ENCODE data around the gene RNF44. TPM values are rescaled to one million over a fixed set of nuclear protein-coding genes. Genes with fewer than 3 reads are reported as not detected.

The RNF44 gene
- 35.5 TPM for polyA plus RNA-seq (ENCODE audit: insufficient read length)

DNA sequence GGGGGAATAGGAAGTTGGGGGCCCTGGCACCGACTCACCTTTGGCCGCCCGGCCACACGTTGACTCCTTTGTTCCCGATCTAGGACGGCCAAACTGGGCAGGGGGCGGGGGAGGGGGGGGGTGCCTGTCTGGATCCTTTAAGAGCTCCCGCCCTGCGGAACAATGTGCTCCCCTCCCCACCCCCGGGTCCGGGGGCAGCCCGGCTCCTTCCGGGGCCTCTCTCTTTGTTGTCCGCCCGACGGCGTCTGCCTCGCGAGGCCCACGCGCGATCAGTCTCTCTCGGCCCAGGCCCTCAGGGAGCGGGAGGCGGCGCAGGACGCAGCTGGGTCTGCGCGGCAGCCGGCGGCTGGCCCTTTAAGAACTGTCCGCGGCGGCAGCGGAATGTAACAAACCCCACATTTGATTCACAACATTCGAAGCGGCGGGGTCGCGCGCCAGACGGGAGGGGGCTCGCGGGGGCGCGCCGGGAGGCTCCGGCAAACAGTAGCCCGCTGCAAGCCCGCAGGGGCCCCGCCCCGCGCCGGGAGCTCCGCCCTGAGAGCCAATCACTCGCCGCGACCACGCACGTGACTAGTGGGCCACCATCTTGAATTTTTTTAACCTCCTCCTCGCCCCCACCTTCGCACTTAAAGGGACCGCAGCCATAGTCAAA lies at the start of gene RNF44:
RNF44 (minus strand) TSS at position 501 of the 652 bp plus-strand sequence. CDS start 4,930 bp downstream, outside the sequence.
- DNase-seq: peak; percentile 98

DNA sequence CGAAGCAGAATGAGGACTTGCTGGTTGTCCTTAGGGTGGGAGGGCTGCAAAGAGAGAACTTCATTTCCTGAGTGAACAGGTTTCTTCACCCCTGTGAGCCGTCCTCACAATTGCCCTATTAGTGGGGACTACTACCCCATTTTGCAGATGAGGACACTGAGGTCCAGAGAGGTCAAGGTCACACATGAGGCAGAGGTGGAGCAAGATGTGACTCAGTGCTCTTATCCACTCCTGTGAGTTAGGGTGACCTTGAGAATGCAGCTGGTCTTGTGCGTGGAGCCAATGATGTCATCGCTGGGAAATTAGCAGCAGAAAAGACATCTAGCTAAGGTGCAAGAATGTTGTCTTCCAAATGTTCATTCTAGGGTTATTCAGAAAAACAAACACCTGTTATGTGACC lies 45.9 kb upstream of the RNF44 start:
- DNase-seq: no peak

DNA sequence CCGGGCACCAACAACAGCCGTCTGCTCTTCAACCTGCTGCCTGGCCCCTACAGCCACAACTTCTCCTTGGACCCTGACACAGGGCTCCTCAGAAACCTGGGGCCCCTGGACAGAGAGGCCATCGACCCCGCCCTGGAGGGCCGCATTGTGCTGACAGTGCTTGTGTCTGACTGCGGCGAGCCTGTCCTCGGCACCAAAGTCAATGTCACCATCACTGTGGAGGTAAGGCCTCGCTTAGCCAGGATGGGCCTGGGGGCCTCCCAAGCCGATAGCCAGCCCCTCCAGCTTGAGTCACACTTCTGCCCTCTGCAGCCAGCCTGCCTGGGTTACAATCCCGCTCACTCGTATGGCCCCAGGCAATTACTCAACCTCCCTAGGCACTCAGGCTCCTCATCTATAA lies 44.2 kb upstream of the RNF44 start:
- no peak for DNase-seq

DNA sequence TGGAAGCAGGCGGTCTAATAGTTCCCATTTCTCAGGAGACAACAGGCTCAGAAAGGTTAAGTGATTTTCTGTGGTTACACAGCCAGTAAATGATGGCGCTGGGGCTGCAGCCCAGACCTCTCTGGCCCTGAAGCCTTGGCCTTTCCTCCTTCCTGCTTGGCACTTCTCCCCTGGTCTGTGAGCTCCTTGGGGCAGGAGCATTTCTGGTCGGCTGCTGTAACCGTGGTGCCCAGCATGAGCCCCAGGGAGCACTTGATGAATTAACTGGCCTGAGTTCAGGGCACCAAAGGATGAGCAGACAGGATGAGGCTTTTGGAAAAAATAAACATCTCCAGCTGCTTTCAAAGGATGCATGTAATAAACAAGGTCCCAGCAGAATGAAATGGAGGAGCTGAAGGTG lies 42.1 kb upstream of the RNF44 start:
- no peak for DNase-seq

DNA sequence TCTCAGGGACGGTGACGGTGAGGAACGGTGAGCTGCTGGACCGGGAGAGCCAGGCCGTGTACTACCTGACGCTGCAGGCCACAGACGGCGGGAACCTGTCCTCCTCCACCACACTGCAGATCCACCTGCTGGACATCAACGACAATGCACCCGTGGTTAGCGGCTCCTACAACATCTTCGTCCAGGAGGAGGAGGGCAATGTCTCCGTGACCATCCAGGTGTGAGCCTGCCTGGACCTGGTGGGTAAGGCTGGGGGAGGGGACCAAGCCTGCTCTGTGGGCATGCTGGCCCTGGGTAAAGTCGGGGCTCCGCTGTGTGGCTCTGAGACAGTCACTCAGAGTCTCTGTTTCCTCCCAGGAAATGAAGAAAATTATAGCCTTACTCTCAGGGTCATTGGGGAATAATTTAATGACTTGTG lies 41.2 kb upstream of the RNF44 start:
- peak; percentile 20 for DNase-seq

DNA sequence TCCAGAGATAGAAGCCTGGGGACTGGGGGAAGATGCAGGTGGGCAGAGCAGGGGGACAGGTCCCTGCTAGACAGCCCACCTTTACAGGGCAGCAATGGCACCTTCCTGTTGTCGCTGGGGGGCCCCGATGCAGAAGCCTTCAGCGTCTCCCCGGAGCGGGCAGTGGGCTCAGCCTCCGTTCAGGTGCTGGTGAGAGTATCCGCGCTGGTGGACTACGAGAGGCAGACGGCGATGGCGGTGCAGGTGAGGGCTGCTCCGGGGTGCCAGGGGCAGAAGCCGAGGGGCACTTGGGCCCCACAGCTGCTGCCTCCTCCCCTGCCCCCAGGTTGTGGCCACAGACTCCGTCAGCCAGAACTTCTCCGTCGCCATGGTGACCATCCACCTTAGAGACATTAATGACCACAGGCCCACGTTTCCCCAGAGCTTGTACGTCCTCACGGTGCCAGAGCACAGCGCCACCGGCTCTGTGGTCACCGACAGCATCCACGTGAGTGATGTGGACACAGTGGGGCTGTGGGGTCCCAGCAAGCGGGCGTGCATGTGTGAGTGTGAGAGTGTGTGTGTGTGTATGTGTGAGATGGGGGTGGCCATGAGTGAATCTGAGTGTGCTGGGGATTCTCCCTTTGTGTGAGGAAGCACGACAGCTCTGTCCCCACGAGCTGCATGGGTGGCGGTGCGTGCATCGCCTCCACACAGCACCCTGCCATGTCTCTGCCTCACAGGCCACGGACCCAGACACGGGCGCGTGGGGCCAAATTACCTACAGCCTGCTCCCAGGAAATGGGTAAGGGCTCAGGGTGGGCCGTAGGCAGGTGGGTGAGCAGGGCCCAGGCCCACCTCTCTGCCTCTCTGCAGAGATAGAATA lies 40.3 kb upstream of the RNF44 start:
- DNase-seq: no peak

DNA sequence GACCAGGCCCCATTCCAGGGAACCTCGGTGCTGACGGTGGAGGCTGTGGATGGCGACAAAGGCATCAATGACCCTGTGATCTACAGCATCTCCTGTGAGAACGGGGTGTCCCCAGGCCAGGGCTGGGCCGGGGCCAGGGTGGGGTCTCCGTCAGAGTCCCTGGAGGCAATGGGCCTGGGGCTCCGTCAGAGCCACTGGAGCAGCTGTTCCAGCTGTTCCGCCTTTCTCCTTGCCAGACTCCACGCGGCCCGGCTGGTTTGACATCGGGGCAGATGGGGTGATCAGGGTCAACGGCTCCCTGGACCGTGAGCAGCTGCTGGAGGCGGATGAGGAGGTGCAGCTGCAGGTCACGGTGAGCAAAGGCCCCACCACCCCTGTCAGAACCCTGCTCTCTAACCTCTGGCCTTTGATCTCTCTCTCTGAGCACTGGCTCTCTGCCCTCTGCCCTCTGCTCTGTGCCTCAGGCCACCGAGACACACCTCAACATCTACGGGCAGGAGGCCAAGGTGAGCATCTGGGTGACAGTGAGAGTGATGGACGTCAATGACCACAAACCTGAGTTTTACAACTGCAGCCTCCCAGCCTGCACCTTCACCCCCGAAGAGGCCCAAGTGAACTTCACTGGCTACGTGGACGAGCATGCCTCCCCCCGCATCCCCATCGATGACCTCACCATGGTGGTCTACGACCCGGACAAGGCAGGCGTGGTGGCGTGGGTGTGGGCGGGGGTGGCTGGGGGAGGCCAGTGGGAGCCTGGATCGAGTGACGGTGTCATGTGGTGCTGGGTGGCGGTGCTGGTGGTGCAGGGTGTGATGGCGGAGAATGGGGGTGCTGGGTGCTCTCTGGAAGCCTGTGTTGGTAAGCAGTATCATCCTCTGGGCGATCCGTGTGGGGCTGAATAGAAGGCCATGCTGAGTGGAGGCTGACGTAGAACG lies 38.6 kb upstream of the RNF44 start:
- DNase-seq: no peak

DNA sequence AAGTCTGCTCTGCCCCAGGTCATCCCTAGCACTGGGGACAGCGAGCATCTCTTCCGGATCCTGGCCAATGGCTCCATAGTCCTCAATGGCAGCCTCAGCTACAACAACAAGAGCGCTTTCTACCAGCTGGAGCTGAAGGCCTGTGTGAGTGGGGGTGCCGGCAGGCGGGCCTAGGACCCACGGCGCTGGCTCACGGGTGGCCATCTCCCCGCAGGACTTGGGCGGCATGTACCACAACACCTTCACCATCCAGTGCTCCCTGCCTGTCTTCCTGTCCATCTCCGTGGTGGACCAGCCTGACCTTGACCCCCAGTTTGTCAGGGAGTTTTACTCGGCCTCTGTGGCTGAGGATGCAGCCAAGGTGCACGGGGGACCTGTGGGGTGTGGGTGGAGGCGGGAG lies 37.9 kb upstream of the RNF44 start:
- no peak for DNase-seq

DNA sequence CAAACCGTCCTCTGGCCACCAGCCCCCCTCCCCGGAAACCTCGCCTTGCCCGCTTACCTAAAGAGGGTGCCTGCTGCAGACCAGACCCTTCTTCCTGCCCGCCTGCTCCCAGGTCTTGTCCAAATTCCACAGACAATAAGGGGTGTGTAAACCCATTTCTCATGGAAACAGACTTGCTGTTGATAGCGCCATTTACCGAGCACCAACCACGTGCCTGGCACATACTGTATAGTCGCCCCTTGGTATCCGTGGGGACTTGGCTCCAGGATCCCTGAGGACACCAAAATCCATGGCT lies 37.0 kb upstream of the RNF44 start:
- no peak for DNase-seq

DNA sequence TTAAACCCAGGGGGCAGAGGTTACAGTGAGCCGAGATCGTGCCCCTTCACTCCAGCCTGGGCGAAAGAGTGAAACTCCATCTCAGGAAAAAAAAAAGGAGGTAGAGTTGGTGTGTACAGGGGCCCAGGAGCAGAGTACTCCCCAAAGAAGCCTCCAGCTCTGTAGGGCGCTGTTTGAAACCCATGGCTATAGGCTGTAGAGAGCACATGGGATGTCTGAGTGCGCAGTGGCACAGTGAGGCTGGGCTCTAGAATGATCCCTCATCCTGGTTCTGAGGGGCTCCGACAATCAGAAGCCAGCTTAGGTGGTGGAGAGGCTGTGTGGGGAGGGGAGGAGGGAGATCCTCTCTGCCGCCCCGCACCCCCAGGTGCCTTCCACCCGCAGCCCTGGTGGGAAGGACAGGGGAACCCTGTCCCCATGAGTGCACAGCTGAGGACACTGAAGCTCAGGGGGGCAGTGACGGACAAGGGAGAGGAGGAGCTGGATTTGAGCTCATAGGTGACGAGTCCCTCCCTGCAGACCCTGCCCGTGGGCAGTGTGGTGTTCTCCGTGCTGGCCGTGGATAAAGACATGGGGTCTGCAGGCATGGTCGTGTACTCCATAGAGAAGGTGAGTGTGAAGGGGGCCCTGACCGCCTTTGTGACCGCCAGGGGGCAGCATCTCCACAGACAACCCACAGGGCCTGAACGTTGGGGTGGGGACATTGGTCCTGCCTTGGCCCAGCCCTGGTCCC lies 36.5 kb upstream of the RNF44 start:
- DNase-seq: peak; percentile 32

DNA sequence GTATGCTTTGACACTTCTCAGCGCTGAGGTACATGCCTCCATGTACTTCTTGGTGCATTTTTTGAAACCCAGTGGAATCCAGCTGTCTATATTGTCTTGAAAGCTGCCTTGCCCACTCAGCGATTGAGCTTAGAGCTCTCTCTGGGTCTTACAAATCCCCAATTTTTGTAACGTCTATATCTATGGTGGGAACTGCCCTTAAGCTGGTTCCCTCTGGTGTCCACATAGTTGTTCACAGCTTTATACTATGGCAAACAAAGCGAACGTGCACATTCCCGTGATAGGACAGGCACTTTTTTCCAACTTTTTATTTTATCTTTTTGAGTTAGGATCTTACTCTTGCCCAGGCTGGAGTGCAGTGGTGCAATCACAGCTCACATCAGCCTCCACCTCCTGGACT lies 32.8 kb upstream of the RNF44 start:
- no peak for DNase-seq

DNA sequence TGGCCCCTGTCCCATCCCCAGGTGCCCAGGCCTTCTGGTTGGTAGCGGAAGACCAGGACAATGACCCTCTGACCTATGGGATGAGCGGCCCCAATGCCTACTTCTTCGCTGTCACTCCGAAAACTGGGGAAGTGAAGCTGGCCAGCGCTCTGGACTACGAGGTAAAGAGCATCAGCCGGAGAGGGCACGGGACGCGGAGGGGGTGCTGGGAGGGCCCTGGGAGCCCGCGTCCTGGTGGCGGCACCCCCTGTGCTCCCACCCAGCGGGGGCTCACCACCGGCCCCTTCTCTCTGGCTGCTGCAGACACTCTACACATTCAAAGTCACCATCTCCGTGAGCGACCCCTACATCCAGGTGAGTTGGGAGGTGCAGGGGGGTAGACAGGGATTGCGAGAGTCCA lies 31.5 kb upstream of the RNF44 start:
- no peak for DNase-seq

DNA sequence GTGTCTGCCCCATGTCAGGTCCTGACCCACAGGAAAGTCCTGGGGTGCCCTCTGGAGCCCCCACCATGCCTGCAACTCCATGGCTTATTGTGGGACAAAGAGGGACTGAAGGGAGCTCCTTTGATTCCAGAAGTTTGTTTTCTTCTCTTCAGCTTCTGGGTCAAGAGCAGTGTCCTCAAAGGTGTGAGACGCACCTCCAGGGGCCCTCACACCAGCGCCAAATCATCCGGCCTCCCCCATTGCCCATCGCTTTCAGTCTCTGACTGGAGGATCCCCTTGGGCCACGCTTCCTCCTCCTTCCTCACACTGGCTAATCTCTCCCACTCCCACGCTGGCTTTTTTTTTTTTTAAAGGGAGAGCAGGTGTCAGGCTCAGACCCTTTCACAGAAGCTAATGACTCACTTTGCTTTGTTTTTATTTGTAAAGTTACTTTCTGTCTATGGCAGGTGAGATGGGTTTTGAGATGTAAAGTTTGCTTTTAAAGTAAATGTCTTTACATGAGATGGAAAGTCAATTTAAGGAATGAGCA lies 28.6 kb upstream of the RNF44 start:
- DNase-seq: no peak

DNA sequence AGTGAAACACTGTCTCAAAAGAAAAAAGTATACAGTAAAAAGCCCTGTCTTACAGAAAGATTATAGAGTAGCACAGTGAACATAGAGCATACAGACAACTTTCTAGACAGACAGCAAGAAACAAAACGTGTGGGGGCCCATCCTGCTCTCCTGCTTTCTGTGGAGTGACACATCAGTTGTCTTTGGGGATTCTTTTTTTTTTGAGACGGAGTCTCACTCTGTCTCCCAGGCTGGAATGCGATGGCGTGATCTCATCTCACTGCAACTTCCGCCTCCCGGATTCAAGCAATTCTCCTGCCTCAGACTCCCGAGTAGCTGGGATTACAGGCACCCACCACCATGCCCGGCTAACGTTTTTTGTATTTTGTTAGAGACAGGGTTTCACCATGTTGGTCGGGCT lies 26.8 kb upstream of the RNF44 start:
- DNase-seq: no peak

DNA sequence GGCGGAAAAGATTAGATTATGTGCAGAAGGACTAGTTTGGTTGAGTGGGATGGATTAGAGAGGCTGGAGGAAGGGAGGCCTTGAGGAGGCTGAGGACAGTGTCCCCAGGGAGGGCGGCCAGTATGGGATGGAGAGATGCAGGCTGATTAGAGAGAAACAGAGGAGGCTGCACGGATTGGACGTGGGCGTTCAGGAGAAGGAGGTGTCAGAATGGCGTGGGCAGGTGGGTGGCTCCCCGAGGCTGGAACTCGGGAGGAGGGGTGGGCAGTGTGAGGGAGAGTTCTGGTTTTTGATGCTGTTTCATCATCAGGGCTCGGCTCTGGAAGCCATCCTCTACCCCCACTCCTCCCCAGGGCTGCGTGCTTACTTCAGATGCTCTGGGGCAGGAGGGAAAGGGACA lies 25.0 kb upstream of the RNF44 start:
- no peak for DNase-seq

DNA sequence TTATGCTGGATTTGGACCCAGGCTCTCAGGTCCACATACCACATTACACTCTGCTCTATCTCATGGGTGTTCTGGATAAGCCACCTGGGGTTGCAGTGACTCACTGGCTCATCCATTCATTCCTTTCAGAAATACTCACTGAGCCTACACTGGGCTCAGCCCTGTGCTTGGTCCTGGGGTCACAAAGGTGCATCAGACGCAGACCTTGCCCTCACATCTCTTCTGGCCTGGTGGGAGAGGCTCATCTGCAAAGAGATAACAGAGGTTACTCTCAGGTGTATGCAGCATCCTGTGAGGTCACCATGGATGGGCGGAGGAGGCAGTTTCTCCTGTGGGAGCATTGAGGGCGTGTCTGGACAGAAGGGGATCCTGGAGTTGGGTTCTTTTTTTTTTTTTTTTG lies 24.1 kb upstream of the RNF44 start:
- DNase-seq: no peak

DNA sequence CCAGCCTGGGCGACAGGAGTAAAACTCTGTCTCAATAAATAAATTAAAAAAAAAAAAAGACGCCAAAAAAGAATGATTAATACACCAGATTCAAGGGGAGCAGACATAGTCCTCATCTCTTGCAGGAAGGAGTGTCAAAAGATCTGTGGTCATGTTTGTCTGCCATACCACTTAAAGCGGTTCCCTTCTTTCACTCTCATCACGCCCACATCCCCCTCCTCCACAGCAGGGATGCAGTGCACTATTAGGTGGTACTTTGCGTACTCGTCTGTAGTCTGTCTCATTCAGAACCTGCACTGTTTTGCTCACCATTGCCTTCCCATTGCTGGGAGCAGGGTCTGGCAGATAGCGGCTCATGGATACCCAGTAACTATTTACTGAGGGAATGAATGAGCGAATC lies 23.2 kb upstream of the RNF44 start:
- no peak for DNase-seq

DNA sequence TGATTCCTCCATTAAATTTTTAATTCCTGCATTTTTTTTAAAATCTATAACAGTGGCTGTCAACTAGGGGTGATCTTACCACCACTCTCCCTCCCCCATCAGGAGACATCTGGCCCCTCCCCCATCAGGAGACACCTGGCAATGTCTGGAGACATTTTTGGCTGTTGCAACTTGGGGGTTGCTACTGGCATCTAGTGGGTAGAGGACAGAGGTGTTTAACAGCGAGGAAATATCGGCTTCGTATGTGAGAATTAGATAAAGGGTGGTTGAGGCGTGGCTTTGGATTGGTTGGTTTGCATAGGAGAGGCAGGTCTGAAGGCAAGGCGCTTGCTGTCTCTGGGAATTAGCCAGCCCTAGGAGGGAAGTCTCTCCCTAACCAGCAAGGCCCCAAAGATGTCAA lies 22.5 kb upstream of the RNF44 start:
- DNase-seq: no peak

DNA sequence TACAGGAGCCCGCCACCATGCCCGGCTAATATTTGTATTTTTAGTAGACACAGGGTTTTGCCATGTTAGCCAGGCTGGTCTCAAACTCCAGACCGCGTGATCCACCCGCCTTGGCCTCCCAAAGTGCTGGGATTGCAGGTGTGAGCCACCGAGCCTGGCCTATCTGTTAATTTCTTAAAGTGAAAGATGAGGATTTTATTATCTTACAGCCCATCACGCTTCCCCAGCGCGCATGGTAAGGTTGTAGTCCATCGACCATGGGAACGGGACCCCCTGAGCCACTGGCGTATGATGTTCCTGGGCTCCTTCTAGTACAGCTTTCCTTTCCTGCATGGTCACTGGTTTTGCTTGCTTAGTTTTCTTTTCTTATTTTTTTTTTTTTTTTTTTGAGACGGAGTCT lies 20.6 kb upstream of the RNF44 start:
- DNase-seq: no peak

DNA sequence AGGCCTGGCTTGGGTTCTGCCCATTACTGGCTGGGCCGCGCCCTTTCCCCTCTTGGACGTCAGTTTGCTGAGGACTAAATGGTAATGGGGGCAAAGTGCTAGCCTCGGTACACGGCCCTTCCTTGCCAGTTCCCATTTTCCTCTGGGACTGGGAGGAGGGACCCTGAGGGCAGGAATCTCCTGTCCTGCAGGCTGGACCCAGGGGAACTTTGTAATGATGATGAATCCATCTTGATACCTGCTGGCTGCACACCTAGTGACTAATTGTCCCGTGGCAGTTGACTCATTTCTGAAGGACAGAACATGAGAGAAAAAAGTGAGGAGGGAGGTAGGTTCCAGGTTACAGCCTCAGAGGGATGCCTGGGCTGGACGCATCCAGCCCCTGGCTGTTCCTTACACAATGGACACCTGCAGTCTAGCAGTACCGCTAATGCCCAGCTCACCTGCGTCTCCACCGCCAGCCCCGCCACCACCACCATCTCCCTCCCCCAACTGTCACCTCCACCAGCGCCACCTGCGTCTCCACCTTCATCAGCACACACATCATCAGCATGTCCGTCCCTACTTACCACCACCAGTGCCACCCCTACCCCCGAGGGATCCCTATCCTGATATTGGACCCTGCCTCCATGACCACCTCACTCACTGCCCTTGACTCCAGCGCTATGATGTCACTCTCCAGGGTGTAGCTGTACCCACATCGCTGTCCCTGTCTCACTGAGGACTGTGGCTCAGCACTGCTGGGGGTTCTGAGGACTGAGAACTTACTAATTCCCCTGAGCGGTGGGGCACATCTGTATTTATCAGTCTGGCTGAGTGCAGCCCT lies 16.3 kb upstream of the RNF44 start:
- no peak for DNase-seq

DNA sequence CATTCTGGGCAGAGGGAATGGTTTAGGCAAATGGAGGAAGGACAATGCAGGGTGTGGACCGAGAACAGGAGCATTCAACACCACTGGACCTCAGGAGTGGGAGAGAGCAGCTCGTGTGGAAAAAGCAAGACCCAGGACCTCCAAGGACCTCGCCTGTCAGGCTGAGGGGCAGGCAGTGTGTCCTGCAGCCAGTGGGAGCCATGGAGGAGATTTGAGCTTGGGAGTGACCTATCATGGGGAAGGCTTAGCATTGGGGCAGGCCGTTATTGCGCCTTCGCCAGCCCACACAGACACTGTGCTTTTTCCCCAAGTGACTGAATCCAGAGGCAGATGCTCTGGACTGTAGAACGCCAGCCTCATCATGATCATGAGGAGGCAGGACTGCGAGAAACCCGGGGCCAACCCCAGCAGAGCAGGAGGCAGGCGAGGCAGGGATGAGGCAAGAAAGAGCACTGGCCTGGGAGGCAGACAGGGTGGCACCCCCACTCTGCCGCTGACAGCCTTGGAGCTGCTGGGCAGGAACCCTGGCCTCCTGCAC lies 15.2 kb upstream of the RNF44 start:
- DNase-seq: no peak

Measured in hindlimb muscle (tissue), 1 donor.